ENCODE measurements around the gene C5orf15. TPM values are rescaled to one million over a fixed set of nuclear protein-coding genes. Genes with fewer than 3 reads are reported as not detected.

The C5orf15 gene
- polyA plus RNA-seq, 1 of the 3 experiments (the other 2 are of a cell fraction), result 81.0 TPM

DNA sequence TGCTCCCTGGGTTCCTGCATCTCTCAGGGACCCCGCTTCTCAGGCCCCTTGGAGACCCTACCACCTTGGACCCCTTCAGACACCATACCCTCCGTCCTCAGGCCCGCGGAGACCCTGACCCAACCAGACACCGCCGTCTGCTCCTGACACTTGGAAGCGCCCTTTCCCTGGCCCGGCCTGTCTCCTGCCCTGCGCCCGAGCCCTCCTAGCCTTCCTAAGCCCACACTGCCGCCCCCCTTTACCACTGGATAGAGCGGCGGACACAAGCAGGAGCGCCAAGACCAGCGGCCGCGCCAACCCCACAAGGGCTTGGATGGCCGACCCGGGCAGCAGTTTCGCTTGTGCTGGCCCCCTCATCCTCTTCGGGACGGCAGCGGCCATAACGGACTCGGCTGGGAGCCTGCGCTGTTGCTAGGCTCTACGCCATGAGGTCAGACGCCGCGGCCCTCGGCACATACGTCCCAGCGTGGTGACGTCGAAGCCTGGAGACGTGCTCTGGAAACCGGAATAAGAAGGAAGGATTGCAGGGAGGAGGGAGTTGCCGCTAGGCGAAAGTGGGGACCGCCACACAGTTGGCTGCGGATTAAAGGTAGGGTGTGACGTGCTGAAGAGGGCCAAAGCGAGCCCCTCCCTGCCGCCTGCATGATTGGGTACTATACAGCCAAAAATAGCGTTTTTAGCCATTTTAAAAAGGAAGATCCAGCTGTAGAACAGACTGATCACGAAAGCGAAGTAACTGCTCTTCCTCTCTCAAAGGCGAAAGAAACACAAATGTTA, at the start of gene C5orf15 (continued):
- TF ChIP-seq GATA2 (CRISPR knock-in tag; IDR thresholded peaks at IDR 0.05) (no peak), FOXM1 (IDR thresholded peaks at IDR 0.05; ENCODE audit: low read depth) (no peak), NRF1 (IDR thresholded peaks at IDR 0.05; ENCODE audit: low read depth, low read length) (0 out of 2 replicates have a peak, but pooled peaks have one; percentile 36), MEF2A (IDR thresholded peaks at IDR 0.05; ENCODE audit: borderline replicate concordance, low read depth) (no peak; the same call in 1 of the 2 replicates), POLR2AphosphoS5 (IDR thresholded peaks at IDR 0.05; ENCODE audit: low read depth, low read length) (peak; percentile 80), TCF12 (IDR thresholded peaks at IDR 0.05) (no peak), FOSL2 (IDR thresholded peaks at IDR 0.05; ENCODE audit: borderline replicate concordance, low read depth) (no peak), MXI1 (IDR thresholded peaks at IDR 0.05; ENCODE audit: low read depth, low read length) (peak; percentile 79; the same call in 1 of the 2 replicates), FOXJ3 (CRISPR knock-in tag; IDR thresholded peaks at IDR 0.05) (no peak)
- TF ChIP-seq, protein P1, sequence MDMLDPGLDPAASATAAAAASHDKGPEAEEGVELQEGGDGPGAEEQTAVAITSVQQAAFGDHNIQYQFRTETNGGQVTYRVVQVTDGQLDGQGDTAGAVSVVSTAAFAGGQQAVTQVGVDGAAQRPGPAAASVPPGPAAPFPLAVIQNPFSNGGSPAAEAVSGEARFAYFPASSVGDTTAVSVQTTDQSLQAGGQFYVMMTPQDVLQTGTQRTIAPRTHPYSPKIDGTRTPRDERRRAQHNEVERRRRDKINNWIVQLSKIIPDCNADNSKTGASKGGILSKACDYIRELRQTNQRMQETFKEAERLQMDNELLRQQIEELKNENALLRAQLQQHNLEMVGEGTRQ (IDR thresholded peaks at IDR 0.05; ENCODE audit: borderline replicate concordance, low read depth, low read length), result no peak
- TF ChIP-seq, protein P2, sequence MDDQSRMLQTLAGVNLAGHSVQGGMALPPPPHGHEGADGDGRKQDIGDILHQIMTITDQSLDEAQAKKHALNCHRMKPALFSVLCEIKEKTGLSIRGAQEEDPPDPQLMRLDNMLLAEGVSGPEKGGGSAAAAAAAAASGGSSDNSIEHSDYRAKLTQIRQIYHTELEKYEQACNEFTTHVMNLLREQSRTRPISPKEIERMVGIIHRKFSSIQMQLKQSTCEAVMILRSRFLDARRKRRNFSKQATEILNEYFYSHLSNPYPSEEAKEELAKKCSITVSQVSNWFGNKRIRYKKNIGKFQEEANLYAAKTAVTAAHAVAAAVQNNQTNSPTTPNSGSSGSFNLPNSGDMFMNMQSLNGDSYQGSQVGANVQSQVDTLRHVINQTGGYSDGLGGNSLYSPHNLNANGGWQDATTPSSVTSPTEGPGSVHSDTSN (IDR thresholded peaks at IDR 0.05), result no peak

DNA sequence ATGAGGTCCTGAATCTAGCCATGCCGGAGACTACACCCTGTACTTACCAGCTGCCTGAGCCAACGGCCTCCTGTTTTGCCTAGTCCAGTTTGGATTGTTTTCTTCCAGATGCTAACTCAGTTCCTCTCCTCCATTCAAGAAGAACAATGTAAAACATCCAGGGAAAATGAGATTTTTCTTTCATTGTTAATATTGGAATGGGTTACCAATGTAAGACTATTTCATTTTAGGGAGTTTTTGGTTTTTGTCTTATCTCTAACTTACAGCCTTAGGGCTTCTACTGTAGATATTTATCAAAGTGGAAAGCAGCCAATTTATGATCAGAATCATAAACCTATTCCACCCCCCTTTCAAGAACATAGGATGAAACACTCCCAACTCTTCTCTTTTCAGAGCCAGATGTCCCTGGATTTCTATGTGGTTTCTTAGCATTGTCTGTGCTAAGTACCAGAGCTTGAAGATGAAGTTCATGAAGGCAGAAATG, 39.9 kb upstream of the C5orf15 start:
- no peak overlapping the region for H3K9ac ChIP-seq
- TF ChIP-seq, protein P3, sequence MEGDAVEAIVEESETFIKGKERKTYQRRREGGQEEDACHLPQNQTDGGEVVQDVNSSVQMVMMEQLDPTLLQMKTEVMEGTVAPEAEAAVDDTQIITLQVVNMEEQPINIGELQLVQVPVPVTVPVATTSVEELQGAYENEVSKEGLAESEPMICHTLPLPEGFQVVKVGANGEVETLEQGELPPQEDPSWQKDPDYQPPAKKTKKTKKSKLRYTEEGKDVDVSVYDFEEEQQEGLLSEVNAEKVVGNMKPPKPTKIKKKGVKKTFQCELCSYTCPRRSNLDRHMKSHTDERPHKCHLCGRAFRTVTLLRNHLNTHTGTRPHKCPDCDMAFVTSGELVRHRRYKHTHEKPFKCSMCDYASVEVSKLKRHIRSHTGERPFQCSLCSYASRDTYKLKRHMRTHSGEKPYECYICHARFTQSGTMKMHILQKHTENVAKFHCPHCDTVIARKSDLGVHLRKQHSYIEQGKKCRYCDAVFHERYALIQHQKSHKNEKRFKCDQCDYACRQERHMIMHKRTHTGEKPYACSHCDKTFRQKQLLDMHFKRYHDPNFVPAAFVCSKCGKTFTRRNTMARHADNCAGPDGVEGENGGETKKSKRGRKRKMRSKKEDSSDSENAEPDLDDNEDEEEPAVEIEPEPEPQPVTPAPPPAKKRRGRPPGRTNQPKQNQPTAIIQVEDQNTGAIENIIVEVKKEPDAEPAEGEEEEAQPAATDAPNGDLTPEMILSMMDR (IDR thresholded peaks at IDR 0.05), result no peak
- TF ChIP-seq FOXM1 (IDR thresholded peaks at IDR 0.05; ENCODE audit: low read depth) (no peak), TCF12 (IDR thresholded peaks at IDR 0.05) (no peak), GATA2 (CRISPR knock-in tag; IDR thresholded peaks at IDR 0.05) (no peak), SIN3A (IDR thresholded peaks at IDR 0.05; ENCODE audit: borderline replicate concordance, low read depth, low read length) (no peak), ELF1 (IDR thresholded peaks at IDR 0.05) (no peak), MXI1 (IDR thresholded peaks at IDR 0.05; ENCODE audit: low read depth, low read length) (no peak)
- no peaks in the 10 kb centered on the region for H3K9me3 ChIP-seq
- peak; percentile 37 for DNase-seq
- peaks cover 9% of the 10 kb centered on the region for H3F3A ChIP-seq (replicated peaks; ENCODE audit: insufficient read depth)
- peaks cover 5% of the 10 kb centered on the region for H4K20me1 ChIP-seq (ENCODE audit: insufficient read depth)
- CTCF ChIA-PET, result interaction anchor here (1.7 to 6.7 kb wide), 4 partner anchors 9 to 31 kb away, joined by 4 to 32 read pairs (median 11); no protein-coding TSS in a partner anchor
- H3K27ac ChIP-seq (ENCODE audit: low read depth in 2 of 2, low read length in 1 of 2), result peak overlapping the region in 1 of 2 experiments; percentile 58; a peak in 2 of 4 replicates
- POLR2A ChIA-PET, result no interaction called here
- no peaks in the 10 kb centered on the region for H3K36me3 ChIP-seq (replicated peaks in 1 of 2; ENCODE audit: control insufficient read depth in 1 of 2, insufficient read depth in 2 of 2, low read length in 1 of 2)
- no peak overlapping the region for H2AFZ ChIP-seq (ENCODE audit: low read depth)
- no peak overlapping the region for H3K4me3 ChIP-seq (ENCODE audit: low read depth in 2 of 2, low read length in 1 of 2)
- peaks cover 24% of the 10 kb centered on the region for H3K79me2 ChIP-seq (ENCODE audit: insufficient read depth)
- no peak overlapping the region for H3K4me2 ChIP-seq
- no peaks in the 10 kb centered on the region for H3K27me3 ChIP-seq (ENCODE audit: insufficient read depth)
- H3K9me2 ChIP-seq, result no peaks in the 10 kb centered on the region
- H3K4me1 ChIP-seq (ENCODE audit: control insufficient read depth in 1 of 2, insufficient read depth in 2 of 2, low read depth in 1 of 2, low read length in 1 of 2), result peaks cover 7 to 23% of the 10 kb centered on the region in 2 experiments; a peak in 2 of 4 replicates
- WGBS (ENCODE audit: low lambda C conversion rate), result 19% methylated on average over 2 of the region's 2 CpGs

Measured in SK-N-SH (cell line).